CD14-positive monocyte (primary cell): ENCODE results near the gene CKAP2L. TPM values are rescaled to one million over a fixed set of nuclear protein-coding genes. Genes with fewer than 3 reads are reported as not detected.

Source experiments
- DNase-seq, 3 donors: peaks; one replicate each; pipeline ENCODE4 v3.0.0-alpha.2; 2011 to 2022
- H2AFZ ChIP-seq: 2 replicates; pipeline ENCODE4 v1.6.0; 2012; ENCODE audit warnings: mild to moderate bottlenecking, low read depth, low read length, inconsistent platforms; ENCODE audit not compliant: insufficient read depth, poor library complexity, severe bottlenecking
- H3K27ac ChIP-seq, 2 donors: 1 replicate in 1 of 2; 2 replicates in 1 of 2; pipeline ENCODE4 v1.5.1; 2012 to 2013; ENCODE audit warnings: low read length in 2 of 2, control low read depth in 1 of 2, inconsistent platforms in 1 of 2, low read depth in 1 of 2, mild to moderate bottlenecking in 1 of 2
- H3K27me3 ChIP-seq, 2 donors: one replicate each; pipeline versions ENCODE4 v1.6.0 to v1.6.1; 2011 to 2013; ENCODE audit warnings: low read length in 2 of 2; ENCODE audit not compliant: control insufficient read depth in 2 of 2, insufficient read depth in 2 of 2
- H3K36me3 ChIP-seq, 2 donors: replicated peaks in 1 of 2; 1 replicate in 1 of 2; 2 replicates in 1 of 2; pipeline versions ENCODE4 v1.5.1 to v1.6.1; 2012 to 2013; ENCODE audit warnings: low read length in 2 of 2, control low read depth in 1 of 2, inconsistent platforms in 1 of 2, mild to moderate bottlenecking in 1 of 2; ENCODE audit not compliant: insufficient read depth in 2 of 2, control insufficient read depth in 1 of 2
- H3K4me1 ChIP-seq, 2 donors: 1 replicate in 1 of 2; 2 replicates in 1 of 2; pipeline versions ENCODE4 v1.5.1 to v1.6.1; 2012 to 2013; ENCODE audit warnings: low read length in 2 of 2, control low read depth in 1 of 2, inconsistent platforms in 1 of 2, mild to moderate bottlenecking in 1 of 2, moderate library complexity in 1 of 2; ENCODE audit not compliant: insufficient read depth in 2 of 2, control insufficient read depth in 1 of 2
- H3K4me2 ChIP-seq: replicated peaks from 2 replicates; pipeline ENCODE3; 2012; ENCODE audit warnings: low read length, moderate library complexity, mild to moderate bottlenecking; ENCODE audit not compliant: poor library complexity, severe bottlenecking; ENCODE audit errors: extremely low read depth
- H3K4me3 ChIP-seq, 3 experiments: fragments of 200-600 bp in 1 of 3; sonication (generic) in 1 of 3; replicated peaks in 1 of 3; 1 replicate in 2 of 3; 2 replicates in 1 of 3; pipeline ENCODE4 v1.5.1; 2011 to 2013; ENCODE audit warnings: low read length in 3 of 3, mild to moderate bottlenecking in 3 of 3, control low read depth in 2 of 3, low read depth in 2 of 3, inconsistent platforms in 1 of 3, moderate library complexity in 1 of 3
- H3K79me2 ChIP-seq: 2 replicates; pipeline ENCODE4 v1.6.0; 2012; ENCODE audit warnings: mild to moderate bottlenecking, control low read depth, inconsistent platforms, low read length, moderate library complexity; ENCODE audit not compliant: insufficient read depth
- H3K9ac ChIP-seq: 2 replicates; pipeline ENCODE4 v1.6.0; 2017; ENCODE audit warnings: low read length, mild to moderate bottlenecking; ENCODE audit not compliant: insufficient read depth, poor library complexity, severe bottlenecking
- H3K9me3 ChIP-seq, 2 donors: replicated peaks in 1 of 2; 1 replicate in 1 of 2; 2 replicates in 1 of 2; pipeline versions ENCODE4 v1.5.1 to v1.6.1; 2012 to 2013; ENCODE audit warnings: low read length in 2 of 2, control low read depth in 1 of 2; ENCODE audit not compliant: control insufficient read depth in 1 of 2, insufficient read depth in 1 of 2
- H4K20me1 ChIP-seq: 2 replicates; pipeline ENCODE4 v1.6.0; 2012; ENCODE audit warnings: mild to moderate bottlenecking, low read length, control low read depth, moderate library complexity; ENCODE audit not compliant: insufficient read depth
- H3K27ac Mint-ChIP-seq, 7 donors: one replicate each; pipeline ENCODE4 v1.8.0; 2020; ENCODE audit warnings: mild to moderate bottlenecking in 7 of 7, mixed read lengths in 7 of 7, moderate library complexity in 6 of 7, inconsistent platforms in 2 of 7
- H3K27me3 Mint-ChIP-seq, 3 donors: one replicate each; pipeline ENCODE4 v1.8.0; 2021 to 2022; ENCODE audit warnings: low read depth in 3 of 3, mild to moderate bottlenecking in 3 of 3, mixed read lengths in 3 of 3, moderate library complexity in 3 of 3, inconsistent platforms in 1 of 3
- H3K36me3 Mint-ChIP-seq, 2 donors: one replicate each; pipeline ENCODE4 v1.8.0; 2020; ENCODE audit warnings: mixed read lengths in 2 of 2, inconsistent platforms in 1 of 2, mild to moderate bottlenecking in 1 of 2
- H3K4me1 Mint-ChIP-seq: one replicate; pipeline ENCODE4 v1.8.0; 2020; ENCODE audit warnings: mild to moderate bottlenecking, mixed read lengths
- H3K4me3 Mint-ChIP-seq, 2 donors: one replicate each; pipeline ENCODE4 v1.8.0; 2020; ENCODE audit warnings: mild to moderate bottlenecking in 2 of 2, mixed read lengths in 2 of 2, moderate library complexity in 1 of 2
- H3K9me3 Mint-ChIP-seq, 7 donors: one replicate each; pipeline ENCODE4 v1.8.0; 2020 to 2022; ENCODE audit warnings: mixed read lengths in 7 of 7, mild to moderate bottlenecking in 6 of 7, moderate library complexity in 6 of 7, inconsistent platforms in 2 of 7
- WGBS: methylation state at CpG from one replicate; pipeline ENCODE4 v1.1.5; 2013; ENCODE audit warnings: missing lambda C conversion rate; ENCODE audit not compliant: insufficient coverage; 5-methylcytosine and 5-hydroxymethylcytosine counted together
- intact Hi-C, 2 donors: fragments of 100-400 bp; cut with micrococcal nuclease; formaldehyde crosslinking; loops; one replicate each; pipeline versions ENCODE4 v1.15.0 to v1.15.1; 2023
- polyA plus RNA-seq, 3 donors: library from polyadenylated mRNA; depleted of rRNA in 1 of 3; unstranded in 2 of 3; stranded (reverse) in 1 of 3; fragments of 300-500 nt in 2 of 3; fragments of >200 nt in 1 of 3; fragmentation: Illumina TruSeq in 2 of 3; gene quantifications; 1 replicate in 2 of 3; 2 replicates in 1 of 3; pipeline ENCODE4 v1.2.3, GENCODE V29; 2012 to 2021
- TF ChIP-seq, protein P1 (sequence below): fragments of 200-600 bp; IDR thresholded peaks from one replicate; pipeline ENCODE4 v1.8.0; 2022; ENCODE audit warnings: antibody characterized with exemption, mild to moderate bottlenecking

Gene CKAP2L
- polyA plus RNA-seq, 3 donors: 0.04 to 0.24 TPM; not detected in 1

- peaks cover 43 to 54% of the 10 kb centered on the region in 2 donors for H3K4me1 ChIP-seq
- no peaks in the 10 kb centered on the region for H3K9me3 ChIP-seq
- intact Hi-C loops: loop anchor here (2.0 to 5.0 kb wide), 2 partner anchors 15 to 34 kb away; no protein-coding TSS in a partner anchor
- H3K27me3 ChIP-seq: no peaks in the 10 kb centered on the region
- H3K4me3 Mint-ChIP-seq: peak overlapping the region; percentile 75 to 93
- peak overlapping the region; percentile 41 to 74 (median 72) for H3K4me3 ChIP-seq
- TF ChIP-seq, protein P1, sequence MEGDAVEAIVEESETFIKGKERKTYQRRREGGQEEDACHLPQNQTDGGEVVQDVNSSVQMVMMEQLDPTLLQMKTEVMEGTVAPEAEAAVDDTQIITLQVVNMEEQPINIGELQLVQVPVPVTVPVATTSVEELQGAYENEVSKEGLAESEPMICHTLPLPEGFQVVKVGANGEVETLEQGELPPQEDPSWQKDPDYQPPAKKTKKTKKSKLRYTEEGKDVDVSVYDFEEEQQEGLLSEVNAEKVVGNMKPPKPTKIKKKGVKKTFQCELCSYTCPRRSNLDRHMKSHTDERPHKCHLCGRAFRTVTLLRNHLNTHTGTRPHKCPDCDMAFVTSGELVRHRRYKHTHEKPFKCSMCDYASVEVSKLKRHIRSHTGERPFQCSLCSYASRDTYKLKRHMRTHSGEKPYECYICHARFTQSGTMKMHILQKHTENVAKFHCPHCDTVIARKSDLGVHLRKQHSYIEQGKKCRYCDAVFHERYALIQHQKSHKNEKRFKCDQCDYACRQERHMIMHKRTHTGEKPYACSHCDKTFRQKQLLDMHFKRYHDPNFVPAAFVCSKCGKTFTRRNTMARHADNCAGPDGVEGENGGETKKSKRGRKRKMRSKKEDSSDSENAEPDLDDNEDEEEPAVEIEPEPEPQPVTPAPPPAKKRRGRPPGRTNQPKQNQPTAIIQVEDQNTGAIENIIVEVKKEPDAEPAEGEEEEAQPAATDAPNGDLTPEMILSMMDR: no peak
- H3K27ac ChIP-seq: peak overlapping the region in 1 of 2 donors; percentile 69
- peak overlapping the region; percentile 58 for H2AFZ ChIP-seq
- no peaks in the 10 kb centered on the region for H3K36me3 ChIP-seq
- H3K9me3 Mint-ChIP-seq: peaks cover 0 to 2% (median 0%) of the 10 kb centered on the region in 7 donors
- H3K27ac Mint-ChIP-seq: peak overlapping the region; percentile 78 to 91 (median 85)
- H3K27me3 Mint-ChIP-seq: peaks cover 0 to 2% (median 0%) of the 10 kb centered on the region in 3 donors
- peak overlapping the region; percentile 9 for H3K9ac ChIP-seq
- H3K4me2 ChIP-seq: peak overlapping the region; percentile 68
- no peaks in the 10 kb centered on the region for H4K20me1 ChIP-seq
- H3K79me2 ChIP-seq: peaks cover 17% of the 10 kb centered on the region
- H3K36me3 Mint-ChIP-seq: no peaks in the 10 kb centered on the region
- peaks cover 51% of the 10 kb centered on the region for H3K4me1 Mint-ChIP-seq
- 29% methylated on average over 1 of the region's 6 CpGs for WGBS
- DNase-seq: peak in 2 of 3 donors; percentile 42 to 46
These were observed 3.4 kb upstream of the CKAP2L start for GRCh38 chr2:112767693-112768330.

DNA sequence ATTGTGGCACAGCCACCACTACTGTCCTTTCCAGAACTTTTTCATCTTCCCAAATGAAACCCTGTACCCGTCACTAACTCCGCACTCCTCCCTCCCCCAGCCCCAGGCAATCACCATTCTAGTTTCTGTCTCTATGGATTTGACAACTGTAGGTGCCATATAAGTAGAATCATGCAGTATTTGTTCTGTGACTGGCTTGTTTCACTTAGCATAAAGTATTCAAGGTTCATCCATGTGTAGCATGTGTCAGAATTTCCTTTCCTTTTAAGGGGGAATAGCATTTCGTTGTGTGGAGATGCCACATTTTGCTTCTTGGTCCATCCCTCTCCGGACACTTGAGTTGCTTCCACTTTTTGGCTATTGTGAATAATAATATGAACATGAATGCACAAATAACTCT, 842 bp upstream of the CKAP2L start:
- TF ChIP-seq, protein P1: no peak
- no peak for DNase-seq
- Histone ChIP-seq H3K27me3 (no peaks in the 10 kb centered on the region), H4K20me1 (no peaks in the 10 kb centered on the region), H3K4me2 (peak overlapping the region; percentile 97), H3K9ac (peak overlapping the region; percentile 66), H3K79me2 (peaks cover 42% of the 10 kb centered on the region), H3K9me3 (no peaks in the 10 kb centered on the region), H2AFZ (peak overlapping the region; percentile 94), H3K4me3 (peak overlapping the region; percentile 58 to 90 (median 64)), H3K27ac (peak overlapping the region in 1 of 2 donors; percentile 81), H3K36me3 (peaks cover 0 to 1% of the 10 kb centered on the region in 2 donors), H3K4me1 (peaks cover 36 to 50% of the 10 kb centered on the region in 2 donors)
- Mint-ChIP-seq H3K9me3 (peaks cover 0 to 2% (median 0%) of the 10 kb centered on the region in 7 donors), H3K27ac (peak overlapping the region in 6 of 7 donors; percentile 20 to 82 (median 54)), H3K36me3 (peaks cover 2 to 3% of the 10 kb centered on the region in 2 donors), H3K27me3 (peaks cover 0 to 3% (median 0%) of the 10 kb centered on the region in 3 donors), H3K4me1 (peaks cover 50% of the 10 kb centered on the region), H3K4me3 (peak overlapping the region; percentile 53 to 69)
- intact Hi-C loops: loop anchor here in 1 of 2 donors (5.0 kb wide), 1 partner anchor 37 kb away; no protein-coding TSS in a partner anchor
- no CpG with 5 or more reads among the region's 4 CpGs for WGBS
